PC-3 (cell line): Measurements from ENCODE around the gene NANOGP8.

Experiments used
- EZH2 ChIP-seq: fragments of 300-600 bp; sonication (generic); IDR thresholded peaks from one replicate; pipeline ENCODE4 v1.6.1; 2017; ENCODE audit warnings: antibody characterized with exemption, mild to moderate bottlenecking, low read length; ENCODE audit not compliant: unreplicated experiment
- EZH2phosphoT487 ChIP-seq: fragments of 300-600 bp; sonication (generic); IDR thresholded peaks from 2 replicates; pipeline ENCODE4 v1.6.1; 2018; ENCODE audit warnings: mild to moderate bottlenecking, antibody characterized with exemption, low read length, borderline replicate concordance

DNA sequence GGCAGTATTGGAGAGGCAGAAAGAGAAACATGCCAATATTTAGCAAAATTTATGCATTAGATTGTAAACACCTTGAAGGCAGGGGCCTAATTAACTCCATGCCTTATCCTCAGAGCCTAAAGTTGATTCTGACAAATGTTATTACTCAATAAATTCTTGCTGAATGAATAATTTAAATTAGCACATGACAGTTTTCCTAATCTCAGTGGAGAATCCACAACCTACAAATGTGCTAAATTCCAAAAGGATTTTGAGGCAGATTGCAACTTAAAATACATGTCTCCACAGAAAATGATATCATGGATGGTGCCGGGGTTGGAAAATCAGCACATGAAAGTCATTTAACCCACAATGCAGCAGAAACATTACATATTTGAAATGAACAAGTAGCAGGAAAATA, 41.1 kb upstream of the NANOGP8 start:
- TF ChIP-seq EZH2phosphoT487 = no peak
- no peak for TF ChIP-seq EZH2
